ENCODE data around the gene TGFBR2. TPM values are rescaled to one million over a fixed set of nuclear protein-coding genes. Genes with fewer than 3 reads are reported as not detected.

Gene TGFBR2
- polyA plus RNA-seq, 1 experiment, result 61.0 TPM

- no peak for DNase-seq (ENCODE audit: low read depth)
- CTCF ChIA-PET, result no interaction called here
- POLR2A ChIA-PET, result no interaction called here
These were observed 3.5 kb upstream of the TGFBR2 start for GRCh38 chr3:30602946-30603345.

GRCh38 chr3:30604093-30604492, 2.3 kb upstream of the TGFBR2 start:
- no peak for DNase-seq (ENCODE audit: low read depth)
- H3K27me3 ChIP-seq (ENCODE audit: control insufficient read depth, insufficient read depth, low read length), result no peaks in the 10 kb centered on the region
- TF ChIP-seq CTCF (IDR thresholded peaks at IDR 0.05; ENCODE audit: insufficient read depth, low read depth, low read length), result no peak
- ChIA-PET CTCF (no interaction called here), POLR2A (no interaction called here)
- no peak overlapping the region for H3K4me3 ChIP-seq (ENCODE audit: low read depth, low read length)
- H3K36me3 ChIP-seq (ENCODE audit: control insufficient read depth, insufficient read depth, low read length), result no peaks in the 10 kb centered on the region

More at GRCh38 chr3:30602946-30603345, 3.5 kb upstream of the TGFBR2 start:
- TF ChIP-seq CTCF (IDR thresholded peaks at IDR 0.05; ENCODE audit: insufficient read depth, low read depth, low read length), result no peak
- H3K4me3 ChIP-seq (ENCODE audit: low read depth, low read length), result no peak overlapping the region
- H3K36me3 ChIP-seq (ENCODE audit: control insufficient read depth, insufficient read depth, low read length), result no peaks in the 10 kb centered on the region
- H3K27me3 ChIP-seq (ENCODE audit: control insufficient read depth, insufficient read depth, low read length), result no peaks in the 10 kb centered on the region

- ChIA-PET CTCF (no interaction called here), POLR2A (no interaction called here)
- Histone ChIP-seq H3K4me3 (ENCODE audit: low read depth, low read length) (no peak overlapping the region), H3K36me3 (ENCODE audit: control insufficient read depth, insufficient read depth, low read length) (no peaks in the 10 kb centered on the region), H3K27me3 (ENCODE audit: control insufficient read depth, insufficient read depth, low read length) (no peaks in the 10 kb centered on the region)
- no peak for DNase-seq (ENCODE audit: low read depth)
- TF ChIP-seq CTCF (IDR thresholded peaks at IDR 0.05; ENCODE audit: insufficient read depth, low read depth, low read length), result no peak
These were observed 1.8 kb upstream of the TGFBR2 start for GRCh38 chr3:30604558-30604957.

- Histone ChIP-seq H3K36me3 (ENCODE audit: control insufficient read depth, insufficient read depth, low read length) (no peaks in the 10 kb centered on the region), H3K27me3 (ENCODE audit: control insufficient read depth, insufficient read depth, low read length) (no peaks in the 10 kb centered on the region), H3K4me3 (ENCODE audit: low read depth, low read length) (no peak overlapping the region)
- CTCF ChIA-PET, result no interaction called here
- TF ChIP-seq CTCF (IDR thresholded peaks at IDR 0.05; ENCODE audit: insufficient read depth, low read depth, low read length), result no peak
- POLR2A ChIA-PET, result no interaction called here
- no peak for DNase-seq (ENCODE audit: low read depth)
These were observed 1.4 kb upstream of the TGFBR2 start for GRCh38 chr3:30605005-30605404.

GRCh38 chr3:30605706-30606300, 598 bp upstream of the TGFBR2 start:
- no peak for DNase-seq (ENCODE audit: low read depth)
- Histone ChIP-seq H3K4me3 (ENCODE audit: low read depth, low read length) (peak overlapping the region; percentile 65), H3K36me3 (ENCODE audit: control insufficient read depth, insufficient read depth, low read length) (no peaks in the 10 kb centered on the region), H3K27me3 (ENCODE audit: control insufficient read depth, insufficient read depth, low read length) (no peaks in the 10 kb centered on the region)
- TF ChIP-seq CTCF (IDR thresholded peaks at IDR 0.05; ENCODE audit: insufficient read depth, low read depth, low read length), result no peak
- POLR2A ChIA-PET, result interaction anchor here (0.8 kb wide), 2 partner anchors 17 to 374 kb away, joined by 3 to 4 read pairs; no protein-coding TSS in a partner anchor
- CTCF ChIA-PET, result interaction anchor here (0.8 to 2.2 kb wide), 5 partner anchors 16 to 492 kb away, joined by 3 to 12 read pairs (median 4); no protein-coding TSS in a partner anchor

All from BJ (cell line).